ENCODE results near the gene MOV10L1.

The MOV10L1 gene

DNA sequence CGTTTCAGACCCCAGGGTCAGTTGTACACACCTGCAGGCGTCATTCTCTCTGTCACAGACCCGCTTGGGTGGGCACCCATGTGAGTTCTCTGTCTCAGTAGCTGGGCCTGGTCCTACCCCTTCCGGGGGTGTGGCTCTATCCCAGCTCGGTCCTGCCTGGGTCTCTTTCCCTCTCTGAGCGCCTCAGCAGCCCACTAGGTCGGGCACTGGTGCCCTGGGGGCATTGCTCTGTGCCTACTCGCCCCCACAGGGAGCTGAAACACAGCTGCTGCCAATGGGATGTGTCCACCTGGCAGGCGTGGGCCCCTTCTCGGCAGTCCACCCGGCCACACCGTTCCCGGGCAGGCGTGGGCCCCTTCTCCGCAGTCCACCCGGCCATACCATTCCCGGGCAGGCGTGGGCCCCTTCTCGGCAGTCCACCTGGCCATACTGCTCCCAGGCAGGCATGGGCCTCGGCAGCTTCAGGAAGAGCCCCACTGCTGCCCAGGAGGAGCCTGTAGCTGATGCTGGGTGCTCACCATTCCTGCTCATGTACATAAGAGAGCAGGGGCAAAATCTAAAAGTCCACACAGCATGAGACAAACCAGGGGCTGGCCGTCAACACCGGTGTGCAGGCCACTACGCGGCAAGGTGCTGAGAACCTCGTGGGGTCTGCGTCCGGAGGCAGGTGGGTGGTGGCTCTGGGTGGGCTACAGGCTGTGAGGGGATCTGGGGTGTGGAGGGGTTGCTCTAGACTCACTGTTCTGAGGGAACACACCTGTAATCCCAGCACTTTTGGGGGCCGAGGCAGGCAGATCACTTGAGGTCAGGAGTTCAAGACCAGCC, 16.9 kb upstream of the MOV10L1 start:
- no peak for DNase-seq (ENCODE audit: low spot score)
- in situ Hi-C loops (cut with MboI; ENCODE audit: low pct_unique_long_range_greater_than_20kb, low sequenced_read_pairs, unreplicated experiment) = no loop called here
- no peak for TF ChIP-seq CTCF (IDR thresholded peaks at IDR 0.05; ENCODE audit: extremely low read depth, insufficient read depth, missing control alignments)

GRCh38 chr22:50074056-50074455, 15.8 kb upstream of the MOV10L1 start:
- no peak for DNase-seq (ENCODE audit: low spot score)
- in situ Hi-C loops (cut with MboI; ENCODE audit: low pct_unique_long_range_greater_than_20kb, low sequenced_read_pairs, unreplicated experiment) = no loop called here
- TF ChIP-seq CTCF (IDR thresholded peaks at IDR 0.05; ENCODE audit: extremely low read depth, insufficient read depth, missing control alignments) = no peak

- TF ChIP-seq CTCF (IDR thresholded peaks at IDR 0.05; ENCODE audit: extremely low read depth, insufficient read depth, missing control alignments) = no peak
- no peak for DNase-seq (ENCODE audit: low spot score)
- in situ Hi-C loops (cut with MboI; ENCODE audit: low pct_unique_long_range_greater_than_20kb, low sequenced_read_pairs, unreplicated experiment) = no loop called here
These were observed 15.0 kb upstream of the MOV10L1 start for GRCh38 chr22:50074551-50075530.

- no peak for TF ChIP-seq CTCF (IDR thresholded peaks at IDR 0.05; ENCODE audit: extremely low read depth, insufficient read depth, missing control alignments)
- DNase-seq (ENCODE audit: low spot score) = no peak
- in situ Hi-C loops (cut with MboI; ENCODE audit: low pct_unique_long_range_greater_than_20kb, low sequenced_read_pairs, unreplicated experiment) = no loop called here
These were observed 12.9 kb upstream of the MOV10L1 start for GRCh38 chr22:50076646-50077535.

DNA sequence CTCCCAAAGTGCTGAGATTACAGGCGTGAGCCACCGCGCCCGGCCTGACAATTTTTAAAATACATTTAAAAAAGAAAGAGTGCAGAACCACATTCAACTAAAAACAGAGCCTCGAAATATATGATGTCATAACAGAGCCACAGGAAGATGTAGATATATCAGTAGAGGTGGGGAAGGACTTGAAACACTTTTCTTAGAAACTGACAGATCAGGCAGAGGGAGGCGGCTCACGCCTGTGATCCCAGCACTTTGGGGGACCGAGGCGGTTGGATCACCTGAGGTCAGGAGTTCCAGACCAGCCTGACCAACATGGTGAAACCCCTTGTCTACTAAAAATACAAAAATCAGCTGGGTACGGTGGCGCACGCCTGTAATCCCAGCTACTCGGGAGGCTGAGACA, 11.6 kb upstream of the MOV10L1 start:
- in situ Hi-C loops (cut with MboI; ENCODE audit: low pct_unique_long_range_greater_than_20kb, low sequenced_read_pairs, unreplicated experiment) = no loop called here
- DNase-seq (ENCODE audit: low spot score) = no peak
- no peak for TF ChIP-seq CTCF (IDR thresholded peaks at IDR 0.05; ENCODE audit: extremely low read depth, insufficient read depth, missing control alignments)

GRCh38 chr22:50078761-50079160, 11.0 kb upstream of the MOV10L1 start:
- no peak for TF ChIP-seq CTCF (IDR thresholded peaks at IDR 0.05; ENCODE audit: extremely low read depth, insufficient read depth, missing control alignments)
- DNase-seq (ENCODE audit: low spot score) = no peak
- in situ Hi-C loops (cut with MboI; ENCODE audit: low pct_unique_long_range_greater_than_20kb, low sequenced_read_pairs, unreplicated experiment) = no loop called here

Measured in GM13977 (cell line).